T-helper 1 cell treated with Interleukin-12 subunit alpha and Interleukin-12 subunit beta and Interleukin-4 antibody, amounts not matched to agents 30 μg/mL and 1 μg/mL, for 36 hours (primary cell): ENCODE results near the gene RBM33.
"Not testable (repeated sequence)": the region's sequence is repeated elsewhere in the genome, so short reads cannot be mapped to it uniquely, and the experiment has no call there.

Source experiments
- H3K27ac Mint-ChIP-seq: one replicate; pipeline ENCODE4 v1.8.0; 2021; ENCODE audit warnings: mild to moderate bottlenecking, mixed read lengths
- H3K27me3 Mint-ChIP-seq: one replicate; pipeline ENCODE4 v1.8.0; 2021; ENCODE audit warnings: low read depth, mixed read lengths
- H3K36me3 Mint-ChIP-seq: one replicate; pipeline ENCODE4 v1.8.0; 2021; ENCODE audit warnings: low read depth, mixed read lengths
- H3K4me1 Mint-ChIP-seq: one replicate; pipeline ENCODE4 v1.8.0; 2021; ENCODE audit warnings: low read depth, mixed read lengths
- H3K4me3 Mint-ChIP-seq: one replicate; pipeline ENCODE4 v1.8.0; 2021; ENCODE audit warnings: mild to moderate bottlenecking, moderate library complexity, mixed read lengths
- H3K9me3 Mint-ChIP-seq: one replicate; pipeline ENCODE4 v1.8.0; 2021; ENCODE audit warnings: mixed read lengths

RBM33 gene

DNA sequence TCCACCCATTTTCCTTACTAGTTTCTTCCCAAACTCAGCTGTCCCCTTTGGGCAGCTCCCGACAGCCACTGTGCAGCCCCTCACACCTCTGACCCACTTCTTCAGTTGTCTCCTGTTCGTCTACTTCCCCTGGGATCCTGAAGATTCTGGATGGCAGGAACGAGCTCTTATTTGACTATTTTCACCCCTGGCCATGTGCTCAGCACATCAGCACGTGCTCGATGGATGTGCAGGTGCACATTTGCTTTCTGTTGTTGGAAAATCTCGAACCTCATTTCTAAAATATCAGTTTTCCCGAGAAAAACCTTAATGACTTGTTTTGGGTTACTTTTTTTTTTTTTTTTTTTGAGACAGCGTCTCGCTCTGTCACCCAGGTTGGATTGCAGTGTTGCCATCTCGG lies 31.8 kb upstream of the RBM33 start:
- no peaks in the 10 kb centered on the region for H3K4me1 Mint-ChIP-seq
- H3K27me3 Mint-ChIP-seq, result peaks cover 6% of the 10 kb centered on the region

DNA sequence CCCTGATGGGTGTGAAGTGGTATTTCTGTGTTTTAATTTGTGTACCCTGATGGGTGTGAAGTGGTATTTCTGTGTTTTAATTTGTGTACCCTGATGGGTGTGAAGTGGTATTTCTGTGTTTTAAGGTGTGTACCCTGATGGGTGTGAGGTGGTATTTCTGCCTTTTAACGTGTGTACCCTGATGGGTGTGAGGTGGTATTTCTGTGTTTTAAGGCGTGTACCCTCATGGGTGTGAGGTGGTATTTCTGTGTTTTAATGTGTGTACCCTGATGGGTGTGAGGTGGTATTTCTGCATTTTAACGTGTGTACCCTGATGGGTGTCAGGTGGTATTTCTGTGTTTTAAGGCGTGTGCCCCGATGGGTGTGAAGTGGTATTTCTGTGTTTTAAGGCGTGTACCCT lies 29.4 kb upstream of the RBM33 start:
- not testable (repeated sequence) for H3K27ac Mint-ChIP-seq, H3K36me3 Mint-ChIP-seq, H3K4me3 Mint-ChIP-seq, H3K9me3 Mint-ChIP-seq, H3K4me1 Mint-ChIP-seq
- H3K27me3 Mint-ChIP-seq, result peaks cover 14% of the 10 kb centered on the region

More for the DNA sequence above, 31.8 kb upstream of the RBM33 start:
- H3K36me3 Mint-ChIP-seq, result peaks cover 5% of the 10 kb centered on the region
- H3K9me3 Mint-ChIP-seq, result peaks cover 9% of the 10 kb centered on the region
- H3K27ac Mint-ChIP-seq, result no peak overlapping the region
- H3K4me3 Mint-ChIP-seq, result no peak overlapping the region

DNA sequence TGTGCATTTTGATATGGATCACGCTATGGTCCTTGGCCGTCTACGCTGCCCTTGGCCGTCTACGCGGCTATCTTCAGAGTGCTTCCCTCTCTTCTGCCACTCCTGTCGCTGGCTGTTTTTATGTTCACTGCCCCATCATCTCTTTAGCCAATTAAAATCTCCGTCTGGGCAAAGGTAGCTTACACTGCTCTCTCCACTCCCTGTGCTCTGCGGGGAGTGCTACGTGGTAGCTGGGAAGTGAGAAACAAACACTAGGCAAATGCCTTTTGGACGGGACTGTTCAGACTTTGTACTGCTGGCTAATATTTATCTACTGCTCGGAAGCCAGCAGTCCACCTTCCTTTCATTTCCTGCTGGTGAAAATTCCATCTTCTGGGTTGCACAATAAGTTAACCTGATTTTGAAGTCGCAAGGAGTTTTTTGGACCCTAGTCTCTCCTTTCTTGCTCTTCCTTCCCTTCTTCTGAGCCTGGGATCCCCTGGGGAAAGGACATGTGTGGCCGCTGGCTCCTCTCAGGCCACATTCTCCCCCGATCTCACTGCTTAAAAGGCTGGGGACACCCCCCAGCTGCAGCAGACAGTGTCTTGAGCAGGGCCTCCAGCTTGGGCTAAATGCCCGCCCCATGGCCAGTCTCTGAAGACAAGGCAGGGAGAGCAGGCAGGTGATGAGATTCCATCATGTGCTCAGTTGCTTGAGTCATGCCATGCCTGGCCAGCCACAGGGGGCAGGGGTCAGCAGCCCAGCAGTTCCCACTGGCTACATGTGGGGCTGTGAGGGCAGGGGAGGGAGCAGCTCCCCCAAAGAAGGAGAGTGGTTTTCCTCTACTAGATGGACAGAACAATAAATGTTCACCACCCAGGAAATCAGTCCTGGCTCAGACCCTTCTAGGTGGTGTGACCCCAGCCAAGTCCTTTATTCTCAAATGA lies 25.5 kb upstream of the RBM33 start:
- H3K27ac Mint-ChIP-seq, result no peak overlapping the region
- peaks cover 5% of the 10 kb centered on the region for H3K36me3 Mint-ChIP-seq
- H3K4me3 Mint-ChIP-seq, result no peak overlapping the region
- H3K4me1 Mint-ChIP-seq, result no peaks in the 10 kb centered on the region
- H3K27me3 Mint-ChIP-seq, result peaks cover 16% of the 10 kb centered on the region
- H3K9me3 Mint-ChIP-seq, result peaks cover 9% of the 10 kb centered on the region

DNA sequence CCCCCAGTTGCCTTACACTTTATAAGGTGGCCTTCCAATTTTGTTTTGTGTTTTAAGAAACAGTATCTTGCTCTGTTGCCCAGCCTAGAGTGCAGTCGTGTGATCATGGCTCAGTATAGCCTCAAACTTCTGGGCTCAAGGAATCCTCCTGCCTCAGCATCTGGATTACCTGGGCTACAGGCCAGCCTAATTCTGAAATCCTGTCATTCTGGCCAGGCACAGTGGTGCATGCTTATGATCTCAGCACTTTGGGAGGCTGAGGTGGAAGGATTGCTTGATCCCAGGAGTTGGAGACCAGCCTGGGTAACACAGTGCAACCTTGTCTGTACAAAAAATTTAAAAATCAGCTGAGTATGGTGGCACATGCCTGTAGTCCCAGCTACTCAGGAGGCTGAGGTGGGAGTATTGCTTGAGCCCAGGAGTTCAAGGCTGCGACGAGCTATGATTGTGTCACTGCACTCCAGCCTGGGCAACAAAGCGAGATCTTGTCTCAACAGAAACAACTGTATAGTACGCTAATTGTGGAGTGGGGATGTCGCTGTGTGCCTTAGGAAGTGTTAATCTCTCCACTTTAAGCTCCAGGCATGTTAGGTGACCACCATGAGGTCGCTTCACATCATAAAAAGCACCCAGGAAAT lies 24.7 kb upstream of the RBM33 start:
- peaks cover 16% of the 10 kb centered on the region for H3K27me3 Mint-ChIP-seq
- peaks cover 7% of the 10 kb centered on the region for H3K9me3 Mint-ChIP-seq
- H3K36me3 Mint-ChIP-seq, result peaks cover 5% of the 10 kb centered on the region
- H3K4me3 Mint-ChIP-seq, result no peak overlapping the region
- H3K27ac Mint-ChIP-seq, result no peak overlapping the region
- no peaks in the 10 kb centered on the region for H3K4me1 Mint-ChIP-seq

DNA sequence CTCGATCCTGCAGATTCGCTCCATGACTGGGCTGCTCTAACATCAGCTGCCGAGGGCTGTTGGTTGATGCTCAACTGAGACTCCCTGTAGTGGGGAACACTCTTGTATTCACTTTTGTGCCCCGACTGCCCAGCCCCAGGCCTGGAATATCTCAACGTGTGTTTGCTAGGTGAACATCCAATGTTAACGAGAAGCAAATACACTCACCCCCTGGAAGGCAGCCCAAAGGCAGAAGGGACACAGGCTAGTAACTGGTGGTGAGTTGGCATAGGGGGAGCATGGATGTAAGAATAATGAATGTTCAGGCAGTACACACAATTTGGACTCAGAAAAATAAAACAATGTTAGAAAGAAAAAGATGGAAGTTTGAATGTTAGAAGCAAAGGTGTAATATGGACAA lies 24.0 kb upstream of the RBM33 start:
- Mint-ChIP-seq H3K36me3 (no peaks in the 10 kb centered on the region), H3K9me3 (no peaks in the 10 kb centered on the region), H3K27me3 (peaks cover 16% of the 10 kb centered on the region), H3K27ac (no peak overlapping the region), H3K4me3 (no peak overlapping the region), H3K4me1 (no peaks in the 10 kb centered on the region)

DNA sequence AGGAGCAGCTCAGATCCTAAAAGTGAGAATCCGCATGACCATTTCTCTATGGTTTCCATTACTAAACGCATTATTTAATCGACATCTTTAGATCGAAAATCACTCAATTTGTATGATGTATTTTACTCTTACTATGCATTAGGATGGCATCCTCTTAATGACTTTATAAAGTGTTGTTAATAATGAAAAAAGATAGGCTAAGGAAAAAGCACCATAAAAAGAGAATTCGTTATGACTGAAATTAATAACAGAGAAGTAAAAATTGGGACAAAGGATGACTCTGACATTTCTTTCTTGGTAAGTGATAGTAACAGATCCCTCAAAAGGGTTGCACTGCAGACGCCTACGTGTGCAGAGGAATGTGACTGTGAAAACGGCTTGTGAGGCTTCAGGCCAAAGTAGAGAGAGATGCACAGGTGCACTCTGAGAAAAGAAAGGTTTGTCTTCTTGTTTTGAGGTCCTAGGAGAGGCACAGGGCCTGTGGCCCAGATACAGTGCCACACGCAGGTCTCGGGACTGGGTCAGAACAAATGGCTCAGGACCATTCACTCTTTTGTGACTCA lies 23.0 kb upstream of the RBM33 start:
- Mint-ChIP-seq H3K9me3 (no peaks in the 10 kb centered on the region), H3K4me3 (no peak overlapping the region), H3K27ac (no peak overlapping the region), H3K36me3 (no peaks in the 10 kb centered on the region), H3K27me3 (peaks cover 16% of the 10 kb centered on the region), H3K4me1 (no peaks in the 10 kb centered on the region)

DNA sequence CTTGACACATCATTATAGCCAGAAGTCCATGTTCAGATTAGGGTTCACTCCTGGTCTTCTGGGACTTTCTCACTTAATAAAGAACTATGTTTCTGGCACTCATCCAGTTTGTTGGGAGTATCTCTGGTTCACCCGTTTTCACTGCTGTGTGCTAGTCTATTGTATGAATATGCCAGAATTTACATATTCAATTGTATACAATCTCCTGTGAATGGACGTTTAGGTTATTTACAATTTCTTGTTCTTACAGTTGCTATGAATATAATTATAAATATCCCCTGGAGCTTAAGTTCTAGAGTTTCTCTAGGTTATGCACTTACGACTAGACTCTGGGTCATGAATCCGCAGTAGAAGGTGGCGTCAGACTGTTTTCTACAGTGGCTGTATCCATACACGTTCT lies 20.0 kb upstream of the RBM33 start:
- no peaks in the 10 kb centered on the region for H3K36me3 Mint-ChIP-seq
- H3K9me3 Mint-ChIP-seq, result peaks cover 7% of the 10 kb centered on the region
- H3K27ac Mint-ChIP-seq, result no peak overlapping the region
- no peak overlapping the region for H3K4me3 Mint-ChIP-seq
- peaks cover 20% of the 10 kb centered on the region for H3K27me3 Mint-ChIP-seq
- no peaks in the 10 kb centered on the region for H3K4me1 Mint-ChIP-seq

DNA sequence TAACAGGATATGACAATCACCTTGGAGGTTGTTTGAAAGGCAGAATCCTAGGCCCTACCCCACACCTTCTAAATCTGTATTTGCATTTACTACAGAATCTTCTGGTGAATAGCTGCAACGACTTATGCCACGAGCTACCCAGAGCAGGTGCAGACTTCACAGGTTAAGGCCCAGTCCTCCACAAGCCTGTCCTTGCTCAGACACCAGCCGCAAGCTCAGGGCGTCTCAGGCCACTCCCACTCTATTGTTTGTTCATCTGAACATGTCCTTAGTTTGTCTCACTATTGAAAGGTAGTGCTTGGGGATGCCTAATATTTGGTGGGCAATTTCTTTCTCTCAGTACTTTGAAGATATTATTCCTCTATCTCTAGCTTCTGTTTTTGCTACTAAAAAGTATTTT lies 18.9 kb upstream of the RBM33 start:
- H3K27ac Mint-ChIP-seq, result no peak overlapping the region
- peaks cover 16% of the 10 kb centered on the region for H3K9me3 Mint-ChIP-seq
- H3K27me3 Mint-ChIP-seq, result peaks cover 20% of the 10 kb centered on the region
- H3K4me3 Mint-ChIP-seq, result no peak overlapping the region
- H3K36me3 Mint-ChIP-seq, result no peaks in the 10 kb centered on the region
- H3K4me1 Mint-ChIP-seq, result peaks cover 3% of the 10 kb centered on the region

DNA sequence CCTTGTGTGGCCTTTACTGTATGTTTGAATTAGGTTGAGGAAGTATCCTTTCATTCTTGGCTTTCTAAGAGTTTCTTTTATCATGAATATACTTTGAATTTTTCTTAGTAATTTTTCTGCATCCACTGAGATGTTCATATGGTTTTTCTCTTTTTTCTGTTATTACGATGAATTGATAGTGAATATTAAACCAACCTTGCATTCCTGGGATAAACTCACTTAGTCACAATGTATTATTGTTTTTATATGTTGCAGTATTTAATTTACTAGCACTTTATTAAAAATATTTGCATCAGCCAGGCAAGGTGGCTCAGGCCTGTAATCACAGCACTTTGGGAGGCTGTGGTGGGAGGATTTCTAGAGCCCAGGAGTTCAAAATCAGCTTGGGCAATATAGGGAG lies 15.3 kb upstream of the RBM33 start:
- H3K4me3 Mint-ChIP-seq, result no peak overlapping the region
- peaks cover 3% of the 10 kb centered on the region for H3K4me1 Mint-ChIP-seq
- no peaks in the 10 kb centered on the region for H3K36me3 Mint-ChIP-seq
- H3K27ac Mint-ChIP-seq, result no peak overlapping the region
- peaks cover 18% of the 10 kb centered on the region for H3K9me3 Mint-ChIP-seq
- peaks cover 23% of the 10 kb centered on the region for H3K27me3 Mint-ChIP-seq

DNA sequence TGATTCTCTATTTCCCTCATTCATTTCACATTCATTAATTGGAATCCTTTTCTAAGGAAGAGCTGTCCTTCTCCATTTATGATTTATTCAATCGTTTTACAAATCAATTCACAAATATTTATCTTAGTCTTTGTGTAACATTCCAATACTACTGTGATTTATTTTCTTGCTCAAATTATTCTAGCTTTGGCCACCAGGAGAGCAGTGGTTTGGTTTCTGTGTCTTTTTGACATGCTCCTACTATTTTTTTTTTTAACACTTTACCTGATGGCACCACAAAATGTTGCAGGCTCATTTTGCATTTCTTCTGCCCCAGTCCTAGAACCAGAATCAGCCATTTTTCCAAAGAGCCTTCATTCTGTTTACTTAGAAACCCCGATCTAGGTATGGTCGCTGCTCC lies 13.3 kb upstream of the RBM33 start:
- H3K4me3 Mint-ChIP-seq, result no peak overlapping the region
- H3K9me3 Mint-ChIP-seq, result peaks cover 25% of the 10 kb centered on the region
- no peaks in the 10 kb centered on the region for H3K36me3 Mint-ChIP-seq
- peaks cover 31% of the 10 kb centered on the region for H3K27me3 Mint-ChIP-seq
- no peak overlapping the region for H3K27ac Mint-ChIP-seq
- peaks cover 3% of the 10 kb centered on the region for H3K4me1 Mint-ChIP-seq

DNA sequence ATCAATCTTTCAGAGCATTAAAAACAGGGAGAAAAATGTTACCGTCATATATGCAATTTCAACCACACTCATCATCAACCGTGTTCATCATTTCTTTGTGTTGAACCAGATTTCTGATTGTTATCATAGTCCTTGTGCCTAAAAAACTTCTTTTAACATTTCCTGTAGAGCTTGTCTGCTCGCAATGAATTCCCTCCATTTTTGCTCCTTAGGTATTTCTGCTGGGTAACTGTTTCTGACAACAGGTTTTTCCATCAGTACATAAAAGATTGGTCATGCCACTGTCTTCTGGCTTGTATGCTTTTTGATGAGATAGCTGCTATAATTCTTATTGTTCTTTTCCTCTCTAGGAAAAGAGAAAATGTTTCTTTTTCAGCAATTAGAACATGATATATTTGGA lies 8.6 kb upstream of the RBM33 start:
- Mint-ChIP-seq H3K27me3 (peaks cover 45% of the 10 kb centered on the region), H3K27ac (no peak overlapping the region), H3K4me1 (no peaks in the 10 kb centered on the region), H3K36me3 (peaks cover 17% of the 10 kb centered on the region), H3K9me3 (peaks cover 36% of the 10 kb centered on the region), H3K4me3 (no peak overlapping the region)

DNA sequence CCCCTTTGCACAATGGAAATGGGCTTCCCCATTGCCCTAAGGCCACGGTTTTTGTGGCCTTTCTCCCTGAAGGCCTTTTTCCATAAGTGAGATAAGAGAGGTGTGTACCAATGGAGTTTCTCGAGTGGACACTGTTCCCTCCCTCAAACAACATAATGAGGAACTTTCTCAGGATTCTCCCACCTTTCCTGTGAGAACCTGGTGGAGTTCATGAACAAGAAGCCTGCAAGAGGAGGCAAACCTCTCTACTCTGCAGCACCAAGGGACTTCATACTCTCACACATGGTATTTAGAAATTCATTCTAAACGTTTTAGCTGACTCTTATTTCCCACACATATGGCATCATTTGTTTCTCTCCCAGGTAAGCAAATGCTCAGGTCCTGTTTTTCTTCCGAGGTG lies 7.3 kb upstream of the RBM33 start:
- H3K4me1 Mint-ChIP-seq, result no peaks in the 10 kb centered on the region

DNA sequence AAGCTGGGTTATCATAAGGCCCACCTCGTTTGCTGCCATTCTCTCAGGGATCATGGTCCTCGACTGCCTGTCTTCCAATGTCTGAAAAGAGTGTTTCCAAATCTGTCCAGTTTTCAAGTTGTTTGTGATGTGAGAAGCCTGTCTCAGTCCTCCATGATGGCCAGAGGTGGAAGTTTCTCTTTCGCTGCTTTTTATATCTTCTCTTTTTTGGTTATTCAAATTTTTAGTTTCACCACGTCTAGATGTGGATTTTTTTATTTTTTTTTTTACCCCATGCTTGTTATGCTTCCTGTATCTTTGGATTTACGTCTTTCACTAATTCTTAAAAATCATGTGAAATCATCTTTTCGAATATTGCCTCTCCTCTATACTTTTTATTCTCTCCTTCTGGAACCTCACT lies 6.1 kb upstream of the RBM33 start:
- Mint-ChIP-seq H3K4me3 (no peak overlapping the region), H3K27ac (no peak overlapping the region), H3K27me3 (peaks cover 41% of the 10 kb centered on the region), H3K4me1 (peaks cover 1% of the 10 kb centered on the region), H3K36me3 (peaks cover 33% of the 10 kb centered on the region), H3K9me3 (peaks cover 36% of the 10 kb centered on the region)

More for the DNA sequence above, 7.3 kb upstream of the RBM33 start:
- Mint-ChIP-seq H3K9me3 (peaks cover 36% of the 10 kb centered on the region), H3K4me3 (no peak overlapping the region), H3K36me3 (peaks cover 30% of the 10 kb centered on the region), H3K27ac (no peak overlapping the region), H3K27me3 (peaks cover 45% of the 10 kb centered on the region)

DNA sequence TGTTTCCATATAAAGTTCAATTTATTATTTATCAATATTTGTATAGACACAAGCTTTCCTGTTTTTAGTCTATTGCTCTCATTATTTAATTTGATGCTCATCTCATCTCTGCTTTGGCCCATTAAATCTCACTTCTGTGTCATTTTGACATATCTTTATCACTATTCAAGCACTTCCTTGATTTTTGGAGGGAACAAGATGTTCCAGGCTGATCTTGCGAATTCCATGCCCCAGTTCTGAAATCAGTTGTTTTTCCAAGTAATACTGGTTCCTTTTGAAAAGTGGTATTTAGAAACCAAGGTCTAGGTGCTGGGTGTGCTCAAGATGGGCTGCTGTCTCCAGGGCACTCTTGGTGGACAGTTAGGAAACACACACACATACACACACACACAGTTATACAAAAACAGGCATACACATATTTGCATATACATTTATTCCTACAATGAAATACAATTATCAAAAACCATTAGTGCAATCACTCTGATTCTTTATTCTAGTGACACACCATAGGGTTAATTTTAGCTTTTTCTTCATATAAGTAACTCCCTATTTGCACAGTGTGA lies 4.4 kb upstream of the RBM33 start:
- Mint-ChIP-seq H3K9me3 (peaks cover 36% of the 10 kb centered on the region), H3K27ac (no peak overlapping the region)

DNA sequence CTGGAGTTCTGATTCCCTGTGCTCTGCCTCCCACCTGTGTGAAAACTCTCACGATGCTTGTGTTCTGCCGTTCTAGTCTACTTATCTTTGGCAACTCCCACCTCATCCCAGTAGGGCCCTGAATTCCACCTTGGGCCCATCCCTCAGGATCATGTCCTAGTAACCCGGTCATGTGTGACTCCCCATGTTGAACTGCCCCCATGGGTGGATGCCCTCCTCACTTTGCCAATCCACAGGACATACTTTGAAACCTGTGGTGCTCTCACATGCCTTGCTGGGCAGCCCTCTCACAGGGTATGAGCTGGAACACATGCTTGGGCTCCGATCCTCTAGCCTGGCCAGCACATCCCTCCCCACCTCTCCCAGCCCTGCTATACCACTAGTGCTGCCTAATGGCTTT lies 3.8 kb upstream of the RBM33 start:
- Mint-ChIP-seq H3K36me3 (peaks cover 44% of the 10 kb centered on the region), H3K27me3 (peaks cover 34% of the 10 kb centered on the region), H3K4me3 (no peak overlapping the region), H3K4me1 (peaks cover 13% of the 10 kb centered on the region), H3K27ac (no peak overlapping the region), H3K9me3 (peaks cover 35% of the 10 kb centered on the region)

More for the DNA sequence above, 4.4 kb upstream of the RBM33 start:
- Mint-ChIP-seq H3K4me1 (peaks cover 7% of the 10 kb centered on the region), H3K27me3 (peaks cover 34% of the 10 kb centered on the region), H3K4me3 (no peak overlapping the region), H3K36me3 (peaks cover 41% of the 10 kb centered on the region)
